Measurements from ENCODE around the gene RASA3. TPM values are rescaled to one million over a fixed set of nuclear protein-coding genes. Genes with fewer than 3 reads are reported as not detected.

Gene RASA3
- total and polyA plus RNA-seq, 10 of the 15 experiments (the other 5 are each of a cell fraction or from before 2014, with no cell fraction given): 0.79 to 33.9 (median 17.6) TPM

- TF ChIP-seq MAX (IDR thresholded peaks at IDR 0.05; ENCODE audit: low read depth, low read length) (no peak), HSF1 (IDR thresholded peaks at IDR 0.05; ENCODE audit: low read depth, low read length) (no peak)
Observed at GRCh38 chr13:114167885-114168284, 35.5 kb upstream of the RASA3 start (continued).

GRCh38 chr13:114167426-114167825, 35.0 kb upstream of the RASA3 start:
- ChIA-PET CTCF (no interaction called here), RAD21 (ENCODE audit: unreplicated experiment) (no interaction called here), POLR2A (no interaction called here), SMC1A (ENCODE audit: uncharacterized antibody, unreplicated experiment) (no interaction called here)
- no peak overlapping the region for H3K4me3 ChIP-seq
- no peaks in the 10 kb centered on the region for H3K4me1 ChIP-seq (ENCODE audit: control insufficient read depth, insufficient read depth, low read length)
- in situ Hi-C loops (cut with MboI) (no loop called here), intact Hi-C loops (cut with micrococcal nuclease; ENCODE audit: unreplicated experiment) (no loop called here)
- no peaks in the 10 kb centered on the region for H3K79me2 ChIP-seq (ENCODE audit: control insufficient read depth, insufficient read depth, low read length)
- ATAC-seq: no peak
- H3K9me3 ChIP-seq (replicated peaks; ENCODE audit: control insufficient read depth, insufficient read depth, low read length): no peaks in the 10 kb centered on the region; the same call in 2 of the 3 replicates
- no peak for FAIRE-seq
- no peaks in the 10 kb centered on the region for H4K20me1 ChIP-seq (ENCODE audit: control insufficient read depth, insufficient read depth)
- H2AFZ ChIP-seq (ENCODE audit: control insufficient read depth, low read depth, low read length): no peak overlapping the region
- no peak overlapping the region for H3K27ac ChIP-seq (ENCODE audit: control insufficient read depth, insufficient read depth)
- H3K27me3 ChIP-seq (replicated peaks in 1 of 2; ENCODE audit: control insufficient read depth in 2 of 2, insufficient read depth in 2 of 2, low read length in 1 of 2): peaks cover 0 to 7% of the 10 kb centered on the region in 2 experiments; a peak in 2 of 4 replicates
- no peaks in the 10 kb centered on the region for H3K36me3 ChIP-seq (ENCODE audit: control insufficient read depth in 2 of 2, insufficient read depth in 2 of 2, low read length in 1 of 2)
- no peak for DNase-seq (ENCODE audit: low read depth, low spot score)
- no peak overlapping the region for H3K4me2 ChIP-seq (ENCODE audit: control insufficient read depth, insufficient read depth)
- BruUV-seq (replicated peaks): no TSS peak
- TF ChIP-seq TBL1XR1 (IDR thresholded peaks at IDR 0.05; ENCODE audit: low read depth, low read length) (no peak), STAT3 (IDR thresholded peaks at IDR 0.05; ENCODE audit: low read depth, low read length) (no peak), NKRF (conservative IDR thresholded peaks at IDR 0.05) (no peak), BCLAF1 (IDR thresholded peaks at IDR 0.05) (no peak), JUNB (IDR thresholded peaks at IDR 0.05) (no peak), E4F1 (IDR thresholded peaks at IDR 0.05; ENCODE audit: borderline replicate concordance, partially characterized antibody) (no peak), TARDBP (IDR thresholded peaks at IDR 0.05; ENCODE audit: borderline replicate concordance) (no peak), ZNF217 (IDR thresholded peaks at IDR 0.05) (no peak), HDAC6 (IDR thresholded peaks at IDR 0.05; ENCODE audit: unreplicated experiment) (no peak), GATAD2B (conservative IDR thresholded peaks at IDR 0.05; ENCODE audit: low read depth) (no peak)
- H3K9ac ChIP-seq (ENCODE audit: control insufficient read depth, insufficient read depth, low read length): no peak overlapping the region
- WGBS (ENCODE audit: insufficient coverage, insufficient replicate concordance, low lambda C conversion rate, missing lambda C conversion rate): 19% methylated on average over 5 of the region's 5 CpGs

Measured in GM12878 (cell line).